ENCODE results near the gene PTCD3.
A peak's percentile ranks its signal among the peaks of the same experiment; 100 is the strongest.

PTCD3 gene

GRCh38 chr2:86079981-86080911 lies 25.8 kb upstream of the PTCD3 start:
- DNase-seq (ENCODE audit: low spot score): peak; percentile 30
- no peak overlapping the region; the same call in 1 of the 2 replicates for H3K27ac ChIP-seq
- ChIA-PET CTCF (interaction anchor here (0.6 to 4.3 kb wide), 7 partner anchors 15 to 257 kb away, joined by 3 to 43 read pairs (median 4); no protein-coding TSS in a partner anchor), POLR2A (ENCODE audit: low non-redundant PET) (no interaction called here)
- TF ChIP-seq CTCF (conservative IDR thresholded peaks at IDR 0.05; ENCODE audit: low read depth): peak; percentile 77

GRCh38 chr2:86081724-86082123 lies 24.3 kb upstream of the PTCD3 start:
- CTCF ChIA-PET: interaction anchor here (0.6 to 1.6 kb wide), 4 partner anchors 59 to 255 kb away, joined by 3 to 7 read pairs (median 4); no protein-coding TSS in a partner anchor
- POLR2A ChIA-PET (ENCODE audit: low non-redundant PET): interaction anchor here (0.6 kb wide), 1 partner anchor 255 kb away, joined by 3 read pairs; no protein-coding TSS in a partner anchor

GRCh38 chr2:86082756-86083155 lies 23.3 kb upstream of the PTCD3 start:
- ChIA-PET CTCF (interaction anchor here (1.9 kb wide), 1 partner anchor 255 kb away, joined by 7 read pairs; no protein-coding TSS in a partner anchor), POLR2A (ENCODE audit: low non-redundant PET) (no interaction called here)
- DNase-seq (ENCODE audit: low spot score): no peak

More at GRCh38 chr2:86081724-86082123, 24.3 kb upstream of the PTCD3 start:
- no peak overlapping the region for H3K27ac ChIP-seq
- no peak for DNase-seq (ENCODE audit: low spot score)
- no peak for TF ChIP-seq CTCF (conservative IDR thresholded peaks at IDR 0.05; ENCODE audit: low read depth)

GRCh38 chr2:86087936-86088850 lies 17.8 kb upstream of the PTCD3 start:
- ChIA-PET CTCF (interaction anchor here (0.6 to 1.3 kb wide), 6 partner anchors 9 to 261 kb away, joined by 3 to 4 read pairs (median 3); no protein-coding TSS in a partner anchor), POLR2A (ENCODE audit: low non-redundant PET) (no interaction called here)
- TF ChIP-seq CTCF (conservative IDR thresholded peaks at IDR 0.05; ENCODE audit: low read depth): peak; percentile 27
- H3K27ac ChIP-seq: no peak overlapping the region
- DNase-seq (ENCODE audit: low spot score): no peak

More at GRCh38 chr2:86082756-86083155, 23.3 kb upstream of the PTCD3 start:
- H3K27ac ChIP-seq: no peak overlapping the region
- TF ChIP-seq CTCF (conservative IDR thresholded peaks at IDR 0.05; ENCODE audit: low read depth): no peak

GRCh38 chr2:86094229-86094628 lies 11.8 kb upstream of the PTCD3 start:
- no peak for TF ChIP-seq CTCF (conservative IDR thresholded peaks at IDR 0.05; ENCODE audit: low read depth)
- ChIA-PET POLR2A (ENCODE audit: low non-redundant PET) (no interaction called here), CTCF (no interaction called here)
- no peak for DNase-seq (ENCODE audit: low spot score)
- H3K27ac ChIP-seq: no peak overlapping the region

Measured in RWPE1 (cell line).